H9 (cell line): ENCODE measurements around the gene SLC39A7. TPM values are rescaled to one million over a fixed set of nuclear protein-coding genes. Genes with fewer than 3 reads are reported as not detected.

ENCODE experiments used
- DNase-seq: peaks from one replicate; pipeline ENCODE4 v3.0.0-alpha.2; 2017
- H2AFZ ChIP-seq: one replicate; pipeline ENCODE4 v1.6.1; 2013; ENCODE audit warnings: mild to moderate bottlenecking, low read length, control low read depth, moderate library complexity
- H2AK5ac ChIP-seq: 2 replicates; pipeline ENCODE4 v1.6.1; 2013; ENCODE audit warnings: low read length, control low read depth, mixed read lengths; ENCODE audit not compliant: insufficient read length
- H2BK120ac ChIP-seq: one replicate; pipeline ENCODE4 v1.6.1; 2013; ENCODE audit warnings: low read depth, mild to moderate bottlenecking, low read length, control low read depth, inconsistent platforms; ENCODE audit not compliant: poor library complexity, severe bottlenecking
- H2BK12ac ChIP-seq: 2 replicates; pipeline ENCODE4 v1.6.1; 2013; ENCODE audit warnings: low read length, control low read depth, mixed read lengths, low read depth; ENCODE audit not compliant: insufficient read length
- H2BK15ac ChIP-seq: 2 replicates; pipeline ENCODE4 v1.6.1; 2013; ENCODE audit warnings: low read depth, low read length, control low read depth
- H2BK20ac ChIP-seq: one replicate; pipeline ENCODE4 v1.6.1; 2013; ENCODE audit warnings: low read depth, mild to moderate bottlenecking, low read length, control low read depth, inconsistent platforms; ENCODE audit not compliant: poor library complexity, severe bottlenecking
- H2BK5ac ChIP-seq: 2 replicates; pipeline ENCODE4 v1.6.1; 2013; ENCODE audit warnings: low read length, control low read depth, mixed read lengths; ENCODE audit not compliant: insufficient read length
- H3K14ac ChIP-seq: 2 replicates; pipeline ENCODE4 v1.6.1; 2013; ENCODE audit warnings: low read length, control low read depth; ENCODE audit not compliant: insufficient read depth
- H3K18ac ChIP-seq: 2 replicates; pipeline ENCODE4 v1.6.1; 2013; ENCODE audit warnings: low read depth, mild to moderate bottlenecking, mixed read lengths, low read length, control low read depth; ENCODE audit not compliant: insufficient read length
- H3K23ac ChIP-seq: 2 replicates; pipeline ENCODE4 v1.6.1; 2013; ENCODE audit warnings: low read length, control low read depth, mixed read lengths, low read depth; ENCODE audit not compliant: insufficient read length
- H3K23me2 ChIP-seq: 2 replicates; pipeline ENCODE4 v1.6.1; 2013; ENCODE audit warnings: low read depth, mild to moderate bottlenecking, mixed read lengths, low read length, control low read depth; ENCODE audit not compliant: insufficient read length, poor library complexity, severe bottlenecking
- H3K27ac ChIP-seq: 2 replicates; pipeline ENCODE4 v1.5.1; 2013; ENCODE audit warnings: low read length, control low read depth, mixed read lengths, low read depth; ENCODE audit not compliant: insufficient read length
- H3K27me3 ChIP-seq: 2 replicates; pipeline ENCODE4 v1.6.1; 2013; ENCODE audit warnings: low read length, control low read depth, inconsistent platforms; ENCODE audit not compliant: insufficient read depth
- H3K4ac ChIP-seq: 2 replicates; pipeline ENCODE4 v1.6.1; 2013; ENCODE audit warnings: low read depth, mild to moderate bottlenecking, control low read depth, inconsistent platforms, low read length, moderate library complexity
- H3K4me1 ChIP-seq: 2 replicates; pipeline ENCODE4 v1.6.1; 2013; ENCODE audit warnings: low read length, control low read depth, inconsistent platforms; ENCODE audit not compliant: insufficient read depth
- H3K4me2 ChIP-seq: 2 replicates; pipeline ENCODE4 v1.6.1; 2013; ENCODE audit warnings: low read length, control low read depth, mixed read lengths; ENCODE audit not compliant: insufficient read length, insufficient read depth
- H3K56ac ChIP-seq: 2 replicates; pipeline ENCODE4 v1.6.1; 2013; ENCODE audit warnings: low read depth, mild to moderate bottlenecking, mixed read lengths, low read length, control low read depth; ENCODE audit not compliant: insufficient read length
- H3K79me1 ChIP-seq: 2 replicates; pipeline ENCODE4 v1.6.1; 2013; ENCODE audit warnings: low read depth, mild to moderate bottlenecking, moderate library complexity, low read length, control low read depth, inconsistent platforms; ENCODE audit not compliant: insufficient read depth, poor library complexity, severe bottlenecking
- H3K79me2 ChIP-seq: 2 replicates; pipeline ENCODE4 v1.6.1; 2013; ENCODE audit warnings: low read length, control low read depth, inconsistent platforms; ENCODE audit not compliant: insufficient read depth
- H3K9ac ChIP-seq: 2 replicates; pipeline ENCODE4 v1.6.1; 2013; ENCODE audit warnings: low read length, control low read depth, mixed read lengths; ENCODE audit not compliant: insufficient read length; ENCODE audit errors: extremely low read depth
- H3K9me3 ChIP-seq: one replicate; pipeline ENCODE4 v1.6.1; 2013; ENCODE audit warnings: low read depth, low read length, inconsistent platforms; ENCODE audit not compliant: control insufficient read depth
- H3T11ph ChIP-seq: one replicate; pipeline ENCODE4 v1.6.1; 2013; ENCODE audit warnings: mild to moderate bottlenecking, low read length, control low read depth, inconsistent platforms
- H4K20me1 ChIP-seq: one replicate; pipeline ENCODE4 v1.6.1; 2013; ENCODE audit not compliant: control insufficient read depth, insufficient read length, insufficient read depth
- H4K5ac ChIP-seq: 2 replicates; pipeline ENCODE4 v1.6.1; 2013; ENCODE audit warnings: low read depth, mild to moderate bottlenecking, mixed read lengths, low read length, control low read depth; ENCODE audit not compliant: insufficient read length
- H4K8ac ChIP-seq: replicated peaks from 2 replicates; pipeline ENCODE4 v1.6.1; 2013; ENCODE audit warnings: low read length, control low read depth, mixed read lengths, low read depth; ENCODE audit not compliant: insufficient read length
- H4K91ac ChIP-seq: 2 replicates; pipeline ENCODE4 v1.6.1; 2013; ENCODE audit warnings: low read depth, mild to moderate bottlenecking, moderate library complexity, mixed read lengths, low read length, control low read depth; ENCODE audit not compliant: insufficient read length
- H3K27ac Mint-ChIP-seq, 3 experiments: 2 replicates in 2 of 3; 3 replicates in 1 of 3; pipeline ENCODE4 v1.8.0; 2020 to 2021; ENCODE audit warnings: mixed read lengths in 3 of 3, mild to moderate bottlenecking in 1 of 3, moderate library complexity in 1 of 3
- H3K27me3 Mint-ChIP-seq: 2 replicates; pipeline ENCODE4 v1.8.0; 2021; ENCODE audit warnings: low read depth, mild to moderate bottlenecking, moderate library complexity, mixed read lengths
- H3K36me3 Mint-ChIP-seq, 3 experiments: 2 replicates in 2 of 3; 3 replicates in 1 of 3; pipeline ENCODE4 v1.8.0; 2020 to 2021; ENCODE audit warnings: low read depth in 3 of 3, mixed read lengths in 3 of 3; ENCODE audit not compliant: insufficient read depth in 1 of 3
- H3K4me1 Mint-ChIP-seq, 2 experiments: 2 replicates each; pipeline ENCODE4 v1.8.0; 2020; ENCODE audit warnings: mixed read lengths in 2 of 2
- H3K4me3 Mint-ChIP-seq, 2 experiments: 2 replicates in 1 of 2; 3 replicates in 1 of 2; pipeline ENCODE4 v1.8.0; 2020 to 2021; ENCODE audit warnings: mild to moderate bottlenecking in 2 of 2, mixed read lengths in 2 of 2, moderate library complexity in 1 of 2
- H3K9me3 Mint-ChIP-seq, 2 experiments: 2 replicates in 1 of 2; 3 replicates in 1 of 2; pipeline ENCODE4 v1.8.0; 2020; ENCODE audit warnings: mild to moderate bottlenecking in 2 of 2, mixed read lengths in 2 of 2, moderate library complexity in 1 of 2
- CTCF ChIP-seq: fragments of 200-600 bp; sonication (generic); conservative IDR thresholded peaks from 3 replicates; pipeline ENCODE4 v1.8.0; 2021; ENCODE audit warnings: antibody characterized with exemption, mild to moderate bottlenecking
- WGBS: extraction: QIAGEN DNeasy Blood & Tissue Kit; methylation state at CpG from one replicate; pipeline ENCODE4 v1.1.7; 2013; ENCODE audit warnings: missing lambda C conversion rate, low lambda C conversion rate, mixed read lengths; ENCODE audit not compliant: insufficient read length; ENCODE audit errors: extremely low coverage; 5-methylcytosine and 5-hydroxymethylcytosine counted together
- total RNA-seq: library from RNA; stranded (reverse); gene quantifications from 2 replicates; pipeline ENCODE4 v1.2.1, GENCODE V29; 2021

The SLC39A7 gene
- total RNA-seq, 1 experiment from 2014 or later, result 107 TPM

- WGBS, result no CpG with 5 or more reads among the region's 19 CpGs
- no peak for TF ChIP-seq CTCF
- no peak overlapping the region for H2BK12ac ChIP-seq
- no peaks in the 10 kb centered on the region for H3K27me3 ChIP-seq
- DNase-seq, result no peak
- H3K4me1 ChIP-seq, result no peaks in the 10 kb centered on the region
- Mint-ChIP-seq H3K27ac (peak overlapping the region in 1 of 3 experiments; percentile 72; a peak in 1 of 7 replicates), H3K4me1 (peaks cover under 1 to 2% of the 10 kb centered on the region in 2 experiments; a peak in 3 of 4 replicates), H3K36me3 (peaks cover 0 to 2% (median 0%) of the 10 kb centered on the region in 3 experiments; a peak in 2 of 7 replicates), H3K9me3 (no peaks in the 10 kb centered on the region; a peak in 1 of 5 replicates), H3K27me3 (peaks cover 42% of the 10 kb centered on the region), H3K4me3 (no peak overlapping the region)
- no peak overlapping the region for H4K8ac ChIP-seq
- H3K79me2 ChIP-seq, result no peaks in the 10 kb centered on the region
- no peak overlapping the region for H3K18ac ChIP-seq
- H4K5ac ChIP-seq, result no peak overlapping the region
- no peaks in the 10 kb centered on the region for H3K79me1 ChIP-seq
- H3K4ac ChIP-seq, result no peak overlapping the region
- H3K14ac ChIP-seq, result no peak overlapping the region
- no peak overlapping the region for H2BK5ac ChIP-seq
- no peak overlapping the region for H2BK120ac ChIP-seq
- no peak overlapping the region for H3K27ac ChIP-seq
- no peak overlapping the region for H3T11ph ChIP-seq
- no peak overlapping the region for H2AFZ ChIP-seq
- no peaks in the 10 kb centered on the region for H4K20me1 ChIP-seq
- no peaks in the 10 kb centered on the region for H3K23me2 ChIP-seq
- no peak overlapping the region for H4K91ac ChIP-seq
- H3K9ac ChIP-seq, result no peak overlapping the region
- no peak overlapping the region for H3K23ac ChIP-seq
- no peak overlapping the region for H3K4me2 ChIP-seq
- no peak overlapping the region for H3K56ac ChIP-seq
- no peak overlapping the region for H2BK15ac ChIP-seq
- no peaks in the 10 kb centered on the region for H3K9me3 ChIP-seq
- H2AK5ac ChIP-seq, result no peak overlapping the region
- no peak overlapping the region for H2BK20ac ChIP-seq
These were observed 22.9 kb upstream of the SLC39A7 start for GRCh38 chr6:33177552-33178446.
